Common myeloid progenitor, CD34-positive (primary cell): ENCODE data around the gene KCNA4. TPM values are rescaled to one million over a fixed set of nuclear protein-coding genes. Genes with fewer than 3 reads are reported as not detected.

ENCODE experiments used
- CTCF ChIA-PET: fragments of 350-600 bp; sonication (Branson Sonifier 250); formaldehyde crosslinking; loops from one replicate; lab custom pipeline; 2021; ENCODE audit warnings: antibody characterized with exemption; lab: Charles Lee
- POLR2A ChIA-PET: fragments of 350-600 bp; sonication (Branson Sonifier 250); formaldehyde crosslinking; loops from one replicate; lab custom pipeline; 2021; ENCODE audit warnings: antibody characterized with exemption; lab: Charles Lee
- DNase-seq, 3 donors: peaks; one replicate each; pipeline versions ENCODE4 v3.0.0 to v3.0.0-alpha.2; 2013
- H3K27ac ChIP-seq, 2 experiments: 1 replicate in 1 of 2; 2 replicates in 1 of 2; pipeline ENCODE4 v1.7.0; 2013; ENCODE audit warnings: inconsistent platforms in 2 of 2, low read length in 2 of 2, mild to moderate bottlenecking in 2 of 2, low read depth in 1 of 2, moderate library complexity in 1 of 2; ENCODE audit not compliant: severe bottlenecking in 2 of 2, insufficient read depth in 1 of 2, poor library complexity in 1 of 2
- H3K27me3 ChIP-seq, 5 experiments: replicated peaks in 2 of 5; 1 replicate in 3 of 5; 2 replicates in 2 of 5; pipeline versions ENCODE4 v1.6.1 to v1.7.0; 2013; ENCODE audit warnings: low read length in 4 of 5, mild to moderate bottlenecking in 2 of 5, moderate library complexity in 2 of 5, inconsistent platforms in 1 of 5; ENCODE audit not compliant: insufficient read depth in 5 of 5, control insufficient read depth in 4 of 5
- H3K36me3 ChIP-seq, 4 experiments: 1 replicate in 2 of 4; 2 replicates in 2 of 4; pipeline versions ENCODE4 v1.6.1 to v1.7.0; 2013; ENCODE audit warnings: low read length in 3 of 4, control low read depth in 1 of 4, mild to moderate bottlenecking in 1 of 4; ENCODE audit not compliant: control insufficient read depth in 4 of 4, insufficient read depth in 4 of 4
- H3K4me1 ChIP-seq, 4 experiments: 1 replicate in 3 of 4; 2 replicates in 1 of 4; pipeline versions ENCODE4 v1.6.1 to v1.7.1; 2013; ENCODE audit warnings: low read length in 3 of 4, mild to moderate bottlenecking in 3 of 4, control low read depth in 1 of 4, inconsistent platforms in 1 of 4, moderate library complexity in 1 of 4; ENCODE audit not compliant: control insufficient read depth in 4 of 4, insufficient read depth in 4 of 4; ENCODE audit errors: control extremely low read depth in 1 of 4
- H3K4me3 ChIP-seq, 7 experiments: 1 replicate in 4 of 7; 2 replicates in 3 of 7; pipeline versions ENCODE4 v1.5.1 to v1.7.0; 2013; ENCODE audit warnings: mild to moderate bottlenecking in 7 of 7, low read length in 6 of 7, moderate library complexity in 6 of 7, inconsistent platforms in 2 of 7, low read depth in 2 of 7, control low read depth in 1 of 7; ENCODE audit not compliant: insufficient read depth in 4 of 7, control insufficient read depth in 1 of 7; ENCODE audit errors: extremely low read depth in 1 of 7
- H3K9me3 ChIP-seq, 5 experiments: 1 replicate in 4 of 5; 2 replicates in 1 of 5; pipeline versions ENCODE4 v1.6.1 to v1.7.1; 2013; ENCODE audit warnings: low read length in 4 of 5, mild to moderate bottlenecking in 2 of 5, inconsistent platforms in 1 of 5, low read depth in 1 of 5, moderate library complexity in 1 of 5; ENCODE audit not compliant: control insufficient read depth in 4 of 5, insufficient read depth in 2 of 5; ENCODE audit errors: control extremely low read depth in 1 of 5
- WGBS: methylation state at CpG from one replicate; pipeline ENCODE4 v1.1.5; 2013; ENCODE audit not compliant: insufficient coverage; 5-methylcytosine and 5-hydroxymethylcytosine counted together
- polyA plus RNA-seq: library from polyadenylated mRNA; unstranded; fragments of 120-200 nt; gene quantifications from one replicate; pipeline ENCODE4 v1.2.1, GENCODE V29; 2013

Gene KCNA4
- polyA plus RNA-seq = 0.03 TPM

DNA sequence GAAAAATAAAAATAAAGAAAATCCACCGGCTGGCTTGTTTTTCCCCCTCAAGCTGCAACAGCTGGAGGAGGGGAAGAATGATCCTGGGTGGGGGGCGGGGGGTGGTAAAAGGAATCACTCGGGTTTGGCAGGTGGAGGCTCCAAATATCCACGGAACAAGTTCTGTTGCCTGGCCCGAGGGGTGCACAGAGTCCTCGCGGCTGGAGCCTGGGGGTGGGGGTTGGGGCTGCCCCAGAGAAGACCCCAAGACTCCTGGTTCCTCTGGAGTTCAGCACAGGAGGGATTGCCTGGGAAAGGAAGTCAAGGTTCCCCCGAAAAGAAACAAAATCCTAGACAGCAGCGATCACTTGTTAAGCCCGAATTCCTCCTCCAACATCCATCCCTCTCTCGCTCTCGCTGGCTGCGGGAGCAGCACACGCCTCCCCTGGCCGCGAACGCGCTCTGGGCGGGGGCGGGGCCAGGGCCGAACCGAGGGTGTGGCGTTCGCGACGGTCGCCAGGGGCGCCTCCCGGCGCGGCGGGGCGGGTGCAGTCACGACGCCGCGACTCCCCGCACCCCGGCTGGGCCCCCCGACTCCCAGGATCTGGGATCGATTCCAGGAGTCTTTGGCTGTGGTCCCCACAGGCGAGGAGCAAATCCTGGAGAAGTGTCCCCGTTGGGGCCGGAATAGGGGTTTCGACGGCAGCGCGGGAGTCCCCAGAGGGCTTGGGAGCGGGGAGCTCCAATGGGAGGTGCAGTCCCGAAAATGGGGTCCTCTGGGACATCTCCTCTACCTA is at the start of gene KCNA4:
TSS of gene KCNA4 (minus strand) at position 443 of the 776 bp plus-strand sequence. CDS start 4,352 bp downstream, outside the sequence.
- Histone ChIP-seq H3K36me3 (no peaks in the 10 kb centered on the region), H3K27me3 (peaks cover 14 to 72% (median 29%) of the 10 kb centered on the region in 5 experiments), H3K4me1 (peaks cover 0 to 9% (median 4%) of the 10 kb centered on the region in 4 experiments), H3K4me3 (peak within 1 kb of the TSS in 4 of 7 experiments; percentile 15 to 54 (median 40)), H3K9me3 (peaks cover 0 to 3% (median 0%) of the 10 kb centered on the region in 5 experiments), H3K27ac (no peak within 1 kb of the TSS)
- WGBS = 3% methylated on average over 45 of the region's 50 CpGs
- peak in 2 of 3 donors; percentile 31 to 36 for DNase-seq
- CTCF ChIA-PET = no interaction called here
- POLR2A ChIA-PET = no interaction called here

GRCh38 chr11:30062103-30062502 is 45.3 kb upstream of the KCNA4 start:
- no CpG with 5 or more reads among the region's 4 CpGs for WGBS
- no peak overlapping the region for H3K27ac ChIP-seq
- no peaks in the 10 kb centered on the region for H3K4me1 ChIP-seq
- ChIA-PET CTCF (no interaction called here), POLR2A (no interaction called here)
- H3K36me3 ChIP-seq = no peaks in the 10 kb centered on the region
- DNase-seq = no peak
- H3K27me3 ChIP-seq = no peaks in the 10 kb centered on the region
- H3K4me3 ChIP-seq = no peak overlapping the region
- H3K9me3 ChIP-seq = no peaks in the 10 kb centered on the region

DNA sequence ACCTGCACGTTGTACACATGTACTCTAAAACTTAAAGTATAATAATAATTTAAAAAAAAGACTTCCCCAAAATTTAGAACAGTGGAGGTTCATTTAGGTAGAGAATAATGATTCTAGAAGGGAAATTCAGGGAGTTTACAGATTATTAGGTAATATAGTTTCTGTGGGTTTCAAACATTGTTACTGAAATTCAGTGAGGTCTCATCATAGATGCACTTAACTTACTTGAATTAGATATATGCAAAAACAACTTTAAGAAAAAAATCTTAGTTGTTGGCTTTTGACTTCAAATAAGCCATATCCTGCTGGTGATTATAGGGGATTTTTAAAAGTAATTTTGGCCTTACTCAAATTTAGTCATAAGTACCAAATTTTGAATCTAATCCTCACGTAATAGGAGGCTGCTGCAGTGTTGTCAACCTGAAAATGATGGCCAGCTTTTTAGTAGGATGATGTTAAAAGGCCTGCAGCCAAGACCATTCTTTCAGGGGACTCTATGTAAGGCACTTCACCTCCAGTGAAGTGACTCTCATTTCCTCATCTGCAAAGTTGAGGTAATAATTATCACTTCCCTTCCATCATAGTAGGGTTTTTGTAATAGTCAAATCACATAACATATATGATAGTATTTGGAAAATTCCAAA is 42.5 kb upstream of the KCNA4 start:
- Histone ChIP-seq H3K36me3 (no peaks in the 10 kb centered on the region), H3K9me3 (no peaks in the 10 kb centered on the region), H3K27ac (no peak overlapping the region), H3K4me1 (no peaks in the 10 kb centered on the region), H3K4me3 (no peak overlapping the region), H3K27me3 (no peaks in the 10 kb centered on the region)
- CTCF ChIA-PET = no interaction called here
- no peak for DNase-seq
- WGBS = 83% methylated on average over 1 of the region's 2 CpGs
- POLR2A ChIA-PET = no interaction called here

DNA sequence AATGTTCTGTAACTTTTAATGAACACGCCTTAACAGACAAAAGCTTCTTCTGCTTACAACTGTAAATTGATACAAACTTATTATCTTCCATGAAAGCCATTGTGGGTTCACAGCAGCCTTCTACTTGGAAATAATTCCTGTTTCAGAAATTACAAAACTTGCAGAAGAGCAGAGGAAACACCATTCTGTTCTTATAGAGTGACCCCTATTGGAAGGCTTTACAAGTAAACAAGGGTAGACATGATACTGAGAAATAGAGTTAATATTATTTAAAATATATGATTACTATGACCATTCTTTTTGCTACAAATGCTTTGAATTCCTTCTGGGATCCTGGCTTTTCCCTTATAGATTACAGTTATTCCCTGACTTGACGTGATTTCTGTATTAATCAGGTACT is 32.4 kb upstream of the KCNA4 start:
- Histone ChIP-seq H3K27ac (no peak overlapping the region), H3K4me3 (no peak overlapping the region), H3K27me3 (no peaks in the 10 kb centered on the region), H3K4me1 (no peaks in the 10 kb centered on the region), H3K9me3 (no peaks in the 10 kb centered on the region), H3K36me3 (no peaks in the 10 kb centered on the region)
- POLR2A ChIA-PET = no interaction called here
- CTCF ChIA-PET = no interaction called here
- no peak for DNase-seq
- no CpG with 5 or more reads among the region's 2 CpGs for WGBS

DNA sequence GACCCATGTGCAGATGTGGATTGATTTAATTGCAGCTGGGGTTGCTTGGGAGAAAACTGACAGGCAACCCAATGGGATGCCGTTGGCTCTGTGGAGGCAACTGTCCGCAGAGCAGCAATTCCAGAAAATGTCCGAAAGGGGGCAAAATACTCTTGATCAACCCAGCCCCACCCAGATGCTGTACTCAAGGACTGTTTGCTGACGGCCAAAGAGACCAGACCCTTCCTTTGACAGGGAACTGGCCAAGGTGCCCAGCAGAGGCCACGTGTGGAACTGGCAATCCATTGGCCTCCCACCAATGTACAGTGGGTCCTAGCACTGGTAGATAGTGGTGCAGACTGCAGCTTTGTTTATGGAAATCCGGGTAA is 29.7 kb upstream of the KCNA4 start:
- H3K9me3 ChIP-seq = no peaks in the 10 kb centered on the region
- 38% methylated on average over 6 of the region's 6 CpGs for WGBS
- no peak for DNase-seq
- no peak overlapping the region for H3K4me3 ChIP-seq
- H3K36me3 ChIP-seq = no peaks in the 10 kb centered on the region
- ChIA-PET POLR2A (no interaction called here), CTCF (no interaction called here)
- no peaks in the 10 kb centered on the region for H3K27me3 ChIP-seq
- no peaks in the 10 kb centered on the region for H3K4me1 ChIP-seq
- no peak overlapping the region for H3K27ac ChIP-seq

DNA sequence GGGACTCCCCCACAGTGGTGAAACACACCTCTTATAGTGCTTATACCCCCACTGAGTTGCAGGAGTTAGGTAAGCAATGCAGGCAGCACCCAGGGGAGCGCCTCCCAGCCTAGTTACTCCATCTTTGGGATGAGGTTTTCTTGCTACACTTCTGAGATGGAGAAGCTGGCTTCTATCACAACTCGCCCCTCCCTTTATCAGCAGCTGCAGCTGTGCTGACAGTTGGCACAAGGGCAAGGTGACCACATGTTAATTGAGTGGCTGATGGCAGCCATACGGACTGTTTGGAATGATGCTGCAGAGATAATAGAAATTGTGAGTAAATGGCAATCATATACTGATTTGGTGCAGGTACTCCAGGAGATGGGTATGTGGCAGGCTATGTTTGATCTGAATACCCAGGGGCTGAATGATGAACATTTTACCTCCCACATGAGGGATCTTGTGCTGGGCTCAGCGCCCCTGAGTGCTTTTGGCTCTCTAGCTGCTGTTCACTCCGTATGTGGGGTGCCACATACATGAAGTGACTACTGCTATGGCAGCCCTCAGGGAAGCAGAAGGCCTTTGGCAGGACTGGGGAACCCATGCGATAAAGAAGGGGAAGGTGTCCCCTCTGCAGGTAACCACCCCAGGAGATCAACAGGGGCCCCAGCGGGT is 29.2 kb upstream of the KCNA4 start:
- Histone ChIP-seq H3K36me3 (no peaks in the 10 kb centered on the region), H3K9me3 (no peaks in the 10 kb centered on the region), H3K27ac (no peak overlapping the region), H3K4me1 (no peaks in the 10 kb centered on the region), H3K27me3 (no peaks in the 10 kb centered on the region), H3K4me3 (no peak overlapping the region)
- no peak for DNase-seq
- 55% methylated on average over 5 of the region's 7 CpGs for whole genome bisulfite sequencing
- CTCF ChIA-PET = no interaction called here
- POLR2A ChIA-PET = no interaction called here

DNA sequence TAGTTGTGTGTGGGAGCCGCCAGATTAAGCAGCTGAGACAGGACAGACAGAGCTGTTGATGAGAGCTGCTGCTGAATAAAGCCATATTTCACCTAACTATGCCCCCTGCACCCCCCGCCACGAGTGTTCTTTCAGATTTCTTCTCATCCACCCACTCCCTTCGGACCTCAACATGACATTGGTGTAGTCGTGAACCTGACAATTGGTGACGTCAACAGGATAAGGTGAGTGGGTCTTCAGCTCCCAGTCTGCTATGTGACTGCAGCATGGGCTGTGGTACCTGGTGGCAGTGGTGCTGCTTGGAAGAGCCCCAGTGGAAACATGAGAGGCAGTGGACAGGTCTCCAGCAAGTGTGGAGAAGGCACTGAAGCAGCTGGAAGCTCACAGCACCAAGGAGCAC is 28.3 kb upstream of the KCNA4 start:
- H3K4me3 ChIP-seq = no peak overlapping the region
- H3K36me3 ChIP-seq = no peaks in the 10 kb centered on the region
- DNase-seq = no peak
- H3K4me1 ChIP-seq = no peaks in the 10 kb centered on the region
- no peak overlapping the region for H3K27ac ChIP-seq
- H3K9me3 ChIP-seq = no peaks in the 10 kb centered on the region
- WGBS = 68% methylated on average over 3 of the region's 6 CpGs
- ChIA-PET POLR2A (no interaction called here), CTCF (no interaction called here)
- H3K27me3 ChIP-seq = no peaks in the 10 kb centered on the region
